Motor neuron (in vitro differentiated cells): ENCODE data around the gene CMTM3. TPM values are rescaled to one million over a fixed set of nuclear protein-coding genes. Genes with fewer than 3 reads are reported as not detected.
"Not testable (repeated sequence)": the region's sequence is repeated elsewhere in the genome, so short reads cannot be mapped to it uniquely, and the experiment has no call there.

ENCODE experiments used
- ATAC-seq, 8 experiments: fragments of 200-7000 bp; cut with Tn5 transposase; replicated peaks in 6 of 8; 2 replicates each; pipeline ENCODE4 v1.8.0; 2021; ENCODE audit warnings: mild to moderate bottlenecking in 8 of 8, moderate library complexity in 8 of 8
- H3K27ac ChIP-seq, 2 donors: fragments of 250-450 bp; sonication (Bioruptor Pico); 2 replicates each; pipeline ENCODE4 v1.9.0; 2021; ENCODE audit warnings: antibody characterized with exemption in 2 of 2, mild to moderate bottlenecking in 2 of 2, moderate library complexity in 1 of 2
- H3K4me1 ChIP-seq, 2 donors: fragments of 250-450 bp; sonication (Bioruptor Pico); replicated peaks in 1 of 2; 2 replicates each; pipeline ENCODE4 v1.6.1; 2021; ENCODE audit warnings: antibody characterized with exemption in 2 of 2, mild to moderate bottlenecking in 2 of 2, moderate library complexity in 1 of 2
- H3K4me3 ChIP-seq, 5 donors: fragments of 250-450 bp; sonication (Bioruptor Pico); 2 replicates each; pipeline ENCODE4 v1.9.0; 2021; ENCODE audit warnings: antibody characterized with exemption in 5 of 5, mild to moderate bottlenecking in 5 of 5, moderate library complexity in 4 of 5
- WGBS, 10 experiments: fragments of 450-650 bp; shearing (Covaris generic); methylation state at CpG; one replicate each; pipeline ENCODE4 v1.0.0; 2022; 5-methylcytosine and 5-hydroxymethylcytosine counted together
- in situ Hi-C, 9 experiments: fragments of 400-800 bp; cut with MboI; loops; one replicate each; pipeline ENCODE4 v1.15.0; 2021; ENCODE audit warnings: low sequenced_read_pairs in 9 of 9, low pct_unique_long_range_greater_than_20kb in 2 of 9; ENCODE audit not compliant: unreplicated experiment in 9 of 9
- total RNA-seq, 8 experiments: library from RNA; unstranded; fragments of 300-600 nt; gene quantifications; 2 replicates each; pipeline versions ENCODE4 v1.2.3 to v1.2.4, GENCODE V29; 2022

Gene CMTM3
- total RNA-seq, 8 experiments from 2014 or later = 5.7 to 42.6 (median 13.7) TPM

DNA sequence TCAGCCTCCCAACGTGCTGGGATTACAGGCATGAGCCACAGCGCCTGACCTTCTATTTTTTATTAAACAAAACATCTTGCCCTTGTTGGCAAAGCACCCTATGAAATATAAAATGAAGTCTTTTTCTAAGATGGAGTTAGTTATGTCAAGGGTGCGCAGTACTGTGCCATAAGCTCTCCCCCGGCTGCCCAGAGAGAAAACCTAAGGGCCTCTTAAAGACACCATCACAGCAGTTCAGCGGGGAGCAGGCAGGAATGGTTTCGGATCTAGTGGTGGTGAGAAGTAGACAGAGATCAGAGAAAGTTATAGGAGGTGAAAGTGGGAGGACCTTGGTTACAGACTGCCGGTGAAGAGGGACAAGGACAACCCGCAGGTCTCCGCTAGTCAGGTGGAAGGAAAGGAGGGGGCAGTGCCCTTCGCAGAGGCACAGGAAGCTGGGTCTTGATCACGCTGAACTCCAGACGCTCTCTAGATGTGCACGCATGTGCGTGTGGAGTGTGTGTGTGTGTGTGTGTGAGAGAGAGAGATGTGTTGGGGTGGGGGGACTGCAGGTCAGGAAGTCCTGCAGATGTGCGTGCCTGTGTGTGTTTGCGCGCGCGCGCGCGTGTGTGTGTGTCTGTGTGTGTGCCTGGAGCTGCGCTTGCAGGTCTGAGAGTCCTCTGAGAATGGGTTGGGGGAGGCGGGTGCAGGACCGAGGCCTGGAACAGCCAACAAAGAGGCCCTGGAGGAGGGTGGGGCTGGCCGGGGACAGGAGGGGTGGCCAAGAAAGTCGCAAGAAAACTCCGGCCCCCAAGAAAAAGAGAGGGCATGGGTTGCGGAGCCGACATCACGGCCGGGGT is 748 bp upstream of the CMTM3 start:
- WGBS, 10 experiments = 10 to 76% (median 66%) methylated on average over 2 to 11 of the region's 32 CpGs; no CpG with 5 or more reads in 1 of the 10 experiments
- Histone ChIP-seq H3K27ac (peak overlapping the region; percentile 7 to 84), H3K4me3 (peak overlapping the region; percentile 84 to 98 (median 96)), H3K4me1 (peaks cover 0 to 9% of the 10 kb centered on the region in 2 donors)
- peak; percentile 14 to 50 (median 42) for ATAC-seq
- in situ Hi-C loops = loop anchor here in 1 of 9 experiments (25.0 kb wide), 1 partner anchor 259 kb away; no protein-coding TSS in a partner anchor

DNA sequence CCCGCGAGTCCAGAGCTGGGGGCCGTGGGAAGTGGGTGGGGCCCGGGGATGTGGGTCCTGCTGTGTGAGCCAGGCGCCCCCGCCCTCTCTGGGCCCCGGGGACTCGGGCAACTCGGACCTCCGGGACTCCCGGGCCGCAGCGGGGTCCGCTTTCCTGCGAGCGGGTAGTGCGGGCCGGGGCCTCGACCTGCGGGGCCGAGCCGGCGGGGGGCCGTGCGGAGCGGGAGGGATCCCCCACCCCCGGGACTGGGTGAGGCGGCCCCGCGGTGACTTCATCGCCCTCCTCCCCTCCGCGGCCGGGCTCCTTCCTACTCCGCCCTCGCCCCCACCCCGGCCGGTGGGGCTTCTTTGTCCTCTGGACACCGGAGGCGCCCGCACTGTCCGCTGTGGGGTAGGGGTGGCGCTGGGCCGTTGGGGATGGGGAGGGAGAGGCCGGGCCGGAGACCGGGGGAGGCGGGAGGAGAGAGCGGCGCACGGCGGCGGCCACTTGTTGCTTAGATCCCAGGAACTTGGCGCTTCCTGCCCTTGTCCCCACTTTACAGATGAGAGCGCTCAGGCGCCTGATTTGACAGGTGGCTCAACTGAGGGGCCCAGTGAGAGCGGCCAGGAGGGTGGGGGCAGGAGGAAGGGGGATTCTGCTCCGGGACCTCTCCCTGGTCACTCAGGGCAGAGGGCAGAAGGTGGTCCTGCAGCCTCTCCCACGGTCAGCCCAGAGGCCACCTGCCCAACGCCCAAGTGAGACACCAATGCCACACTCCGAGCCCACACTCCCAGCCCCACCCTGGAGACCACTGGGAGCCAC is 874 bp downstream of the CMTM3 start:
- Histone ChIP-seq H3K27ac (peak overlapping the region; percentile 3 to 84), H3K4me1 (peaks cover 0 to 9% of the 10 kb centered on the region in 2 donors), H3K4me3 (peak overlapping the region; percentile 84 to 98 (median 96))
- 0% methylated on average over 1 of the region's 61 CpGs; no CpG with 5 or more reads in 9 of the 10 experiments for WGBS, 10 experiments
- in situ Hi-C loops = loop anchor here in 1 of 9 experiments (25.0 kb wide), 1 partner anchor 257 kb away; no protein-coding TSS in a partner anchor
- peak; percentile 38 to 69 (median 58) for ATAC-seq

DNA sequence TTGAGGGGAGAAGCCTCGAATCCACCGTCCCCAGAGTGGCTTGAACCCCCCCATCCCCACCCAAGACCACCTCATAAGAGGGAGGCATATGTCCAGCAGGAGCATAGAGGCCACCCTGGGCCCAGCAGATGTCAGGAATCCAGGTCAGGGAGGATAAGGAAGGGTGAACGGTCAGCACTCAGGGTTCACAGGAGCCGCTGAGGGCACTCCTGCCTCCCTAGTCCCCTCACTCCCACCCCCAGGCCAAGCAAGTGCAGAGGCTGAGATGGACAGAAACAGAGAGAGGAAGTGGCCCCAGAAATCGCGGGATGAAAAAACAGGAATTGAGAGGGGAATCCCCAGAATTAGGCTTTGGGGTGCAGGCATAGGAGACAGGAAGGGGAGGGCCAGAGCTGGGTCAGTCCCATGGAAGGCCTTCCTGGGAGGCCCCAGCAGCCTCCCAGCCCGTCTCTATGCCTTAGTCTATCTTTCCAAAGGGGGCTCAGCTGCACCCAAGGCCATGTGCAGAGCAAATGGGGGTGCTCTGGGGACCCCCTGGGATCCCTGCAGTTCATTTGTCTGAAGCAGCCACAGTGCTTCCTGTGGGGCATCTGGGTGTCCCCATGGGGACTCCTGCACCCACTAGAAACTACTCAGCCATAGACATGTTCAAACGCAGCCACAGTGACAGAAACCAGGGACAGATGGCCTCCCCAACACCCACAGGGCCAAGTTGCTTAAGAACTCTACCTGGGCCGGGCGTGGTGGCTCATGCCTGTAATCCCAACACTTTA is 1.7 kb downstream of the CMTM3 start:
- 81 to 100% (median 91%) methylated on average over 1 to 3 of the region's 10 CpGs; no CpG with 5 or more reads in 6 of the 10 experiments for WGBS, 10 experiments
- H3K4me1 ChIP-seq = peaks cover 0 to 9% of the 10 kb centered on the region in 2 donors
- in situ Hi-C loops = loop anchor here in 1 of 9 experiments (25.0 kb wide), 1 partner anchor 256 kb away; no protein-coding TSS in a partner anchor
- H3K27ac ChIP-seq = no peak overlapping the region
- H3K4me3 ChIP-seq = peak overlapping the region in 4 of 5 donors; percentile 84 to 98 (median 91)
- ATAC-seq = no peak

DNA sequence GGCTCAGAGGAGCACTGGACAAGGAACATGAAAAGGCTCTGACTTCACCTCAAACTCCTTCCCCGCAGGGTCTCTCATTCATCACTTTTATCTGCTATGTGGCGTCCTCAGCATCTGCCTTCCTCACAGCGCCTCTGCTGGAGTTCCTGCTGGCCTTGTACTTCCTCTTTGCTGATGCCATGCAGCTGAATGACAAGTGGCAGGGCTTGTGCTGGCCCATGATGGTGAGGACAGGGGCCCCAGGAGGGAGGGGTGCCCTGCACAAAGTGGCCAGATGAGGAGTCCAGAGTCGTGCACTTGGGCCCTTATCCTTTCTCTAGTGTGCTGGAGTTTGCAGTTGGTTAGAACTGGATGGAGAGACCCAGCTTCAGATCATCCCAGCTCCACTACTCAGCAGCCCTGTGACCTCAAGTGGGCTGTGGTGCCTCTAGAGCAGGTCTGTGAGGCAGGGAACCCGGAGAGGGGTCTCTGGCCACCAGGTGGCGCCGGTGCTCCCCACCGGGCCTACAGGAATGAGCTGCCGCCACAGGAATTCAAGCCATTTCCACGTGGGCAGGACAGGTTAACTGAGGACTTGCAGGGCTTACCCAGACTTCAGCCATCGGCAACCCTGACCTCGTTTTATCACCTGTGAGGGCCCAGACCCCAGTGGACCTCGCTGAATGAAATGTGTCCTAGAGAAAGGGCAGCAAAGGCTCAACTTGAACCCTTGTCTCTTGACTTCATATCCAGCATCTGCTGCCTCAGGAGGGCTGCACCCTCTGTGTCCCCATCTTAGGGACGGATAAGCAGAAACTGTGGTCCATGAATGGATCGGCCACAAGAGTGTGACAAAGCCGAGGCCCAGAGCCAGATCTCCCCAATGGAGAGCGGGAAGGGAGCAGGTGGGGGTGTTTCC is 4.0 kb downstream of the CMTM3 start:
- peaks cover 0 to 8% of the 10 kb centered on the region in 2 donors for H3K4me1 ChIP-seq
- ATAC-seq = peak; percentile 40 to 55 (median 48)
- no peak overlapping the region for H3K27ac ChIP-seq
- in situ Hi-C loops = loop anchor here in 1 of 9 experiments (25.0 kb wide), 1 partner anchor 254 kb away; no protein-coding TSS in a partner anchor
- H3K4me3 ChIP-seq = no peak overlapping the region
- WGBS, 10 experiments = 0 to 40% (median 4%) methylated on average over 1 to 11 of the region's 17 CpGs; no CpG with 5 or more reads in 4 of the 10 experiments

DNA sequence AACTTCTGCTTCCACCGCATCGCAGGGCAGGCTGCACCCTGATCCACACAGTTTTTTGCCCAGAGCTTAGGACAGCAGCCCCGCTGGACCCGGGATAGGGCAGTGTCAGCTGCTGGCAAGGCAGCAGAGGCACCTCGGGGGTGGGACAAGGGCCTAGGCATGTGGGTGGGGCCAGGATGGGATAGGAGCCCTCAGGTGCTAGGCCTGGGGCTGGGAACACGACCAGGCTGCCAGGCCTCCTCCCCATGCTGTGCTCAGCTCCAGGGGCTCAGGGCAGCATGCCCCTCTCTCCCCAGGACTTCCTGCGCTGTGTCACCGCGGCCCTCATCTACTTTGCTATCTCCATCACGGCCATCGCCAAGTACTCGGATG is 4.6 kb downstream of the CMTM3 start:
- Histone ChIP-seq H3K4me3 (no peak overlapping the region), H3K27ac (no peak overlapping the region), H3K4me1 (peaks cover 0 to 4% of the 10 kb centered on the region in 2 donors)
- in situ Hi-C loops = loop anchor here in 1 of 9 experiments (25.0 kb wide), 1 partner anchor 253 kb away; no protein-coding TSS in a partner anchor
- ATAC-seq = no peak
- 100% methylated on average over 1 of the region's 12 CpGs; no CpG with 5 or more reads in 9 of the 10 experiments for WGBS, 10 experiments

DNA sequence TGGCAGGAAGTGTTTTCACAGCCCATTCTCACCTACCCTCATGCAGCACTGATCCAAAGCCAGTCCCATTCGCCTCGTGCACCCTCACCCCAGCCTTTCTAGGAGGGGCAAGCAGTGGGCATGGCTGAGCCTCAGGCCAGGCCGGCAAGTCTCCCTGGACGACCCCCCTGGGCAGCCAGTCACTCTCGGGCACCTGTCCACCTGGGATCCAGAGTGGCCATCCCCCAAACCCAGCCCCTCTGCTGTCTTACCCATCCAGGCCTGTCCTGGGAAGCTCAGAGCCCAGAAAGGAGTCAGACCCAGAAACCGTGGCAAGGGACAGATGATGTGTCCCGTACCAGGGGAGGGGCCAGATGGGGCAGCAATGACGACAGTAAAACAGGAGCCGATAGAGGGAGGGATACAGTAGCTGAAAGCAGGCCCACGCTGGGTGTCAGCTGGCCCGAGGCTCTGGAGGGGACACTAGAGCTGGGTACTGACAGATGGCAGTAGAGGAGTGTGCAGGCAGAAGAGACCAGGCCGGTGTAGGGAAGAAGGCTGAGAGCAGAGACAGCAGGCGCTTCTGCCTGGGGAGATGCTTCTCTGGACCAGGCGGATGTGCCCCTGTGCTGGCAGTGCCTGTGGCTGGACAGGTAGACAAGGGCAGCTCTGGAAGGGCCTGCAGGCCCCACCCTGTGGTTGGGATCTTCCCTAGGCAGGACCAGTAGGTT is 5.8 kb downstream of the CMTM3 start:
- no peak for ATAC-seq
- Histone ChIP-seq H3K27ac (no peak overlapping the region), H3K4me1 (peaks cover 0 to 4% of the 10 kb centered on the region in 2 donors), H3K4me3 (no peak overlapping the region)
- WGBS, 10 experiments = 88 to 100% (median 92%) methylated on average over 1 to 11 of the region's 14 CpGs; no CpG with 5 or more reads in 5 of the 10 experiments
- in situ Hi-C loops = loop anchor here in 1 of 9 experiments (25.0 kb wide), 1 partner anchor 252 kb away; no protein-coding TSS in a partner anchor

DNA sequence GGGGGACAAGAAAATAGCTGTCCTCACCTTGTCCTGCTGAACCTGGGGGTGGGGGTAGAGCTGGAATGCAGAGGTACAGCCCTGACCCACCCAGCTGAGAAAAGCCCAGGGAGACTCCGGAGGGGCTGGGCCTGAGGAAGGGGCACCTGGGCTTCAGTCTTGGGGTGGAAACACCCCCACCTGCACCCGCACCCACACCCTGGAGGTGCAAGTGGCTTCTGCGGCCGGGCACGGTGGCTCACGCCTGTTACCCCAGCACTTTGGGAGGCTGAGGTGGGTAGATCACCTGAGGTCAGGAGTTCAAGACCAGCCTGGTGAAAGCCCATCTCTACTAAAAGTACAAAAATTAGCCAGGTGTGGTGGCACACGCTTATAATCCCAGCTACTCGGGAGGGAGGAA is 7.4 kb downstream of the CMTM3 start:
- not testable (repeated sequence) for H3K4me1 ChIP-seq, H3K4me3 ChIP-seq, ATAC-seq, H3K27ac ChIP-seq
- in situ Hi-C loops = loop anchor here in 1 of 9 experiments (25.0 kb wide), 1 partner anchor 250 kb away; no protein-coding TSS in a partner anchor
- 70 to 100% (median 95%) methylated on average over 1 to 4 of the region's 8 CpGs; no CpG with 5 or more reads in 6 of the 10 experiments for WGBS, 10 experiments

DNA sequence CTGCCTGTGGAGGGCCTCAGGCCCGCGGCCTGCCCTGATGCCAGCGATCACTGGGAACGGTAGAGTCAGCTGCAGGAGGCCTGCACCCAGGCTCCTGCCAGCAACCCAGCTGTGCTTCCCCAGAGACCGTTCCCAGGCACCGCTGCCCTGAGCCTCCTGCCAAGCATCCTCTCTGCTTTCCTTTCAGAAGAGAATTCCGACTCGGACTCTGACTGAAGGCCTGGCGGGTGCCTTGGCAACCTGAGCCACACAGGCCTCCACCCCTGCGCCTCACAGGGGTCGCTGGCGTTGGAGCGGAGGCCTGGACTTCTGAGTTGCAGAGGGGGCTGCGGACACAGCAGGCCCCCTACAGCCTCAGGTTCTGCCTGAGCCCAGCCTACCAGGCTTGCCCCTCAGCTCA is 7.9 kb downstream of the CMTM3 start:
- in situ Hi-C loops = loop anchor here in 1 of 9 experiments (25.0 kb wide), 1 partner anchor 250 kb away; no protein-coding TSS in a partner anchor
- Histone ChIP-seq H3K4me3 (no peak overlapping the region), H3K27ac (no peak overlapping the region), H3K4me1 (peaks cover 0 to 4% of the 10 kb centered on the region in 2 donors)
- 67 to 100% (median 93%) methylated on average over 1 to 6 of the region's 14 CpGs; no CpG with 5 or more reads in 2 of the 10 experiments for WGBS, 10 experiments
- ATAC-seq = peak in 1 of 8 experiments; percentile 72

DNA sequence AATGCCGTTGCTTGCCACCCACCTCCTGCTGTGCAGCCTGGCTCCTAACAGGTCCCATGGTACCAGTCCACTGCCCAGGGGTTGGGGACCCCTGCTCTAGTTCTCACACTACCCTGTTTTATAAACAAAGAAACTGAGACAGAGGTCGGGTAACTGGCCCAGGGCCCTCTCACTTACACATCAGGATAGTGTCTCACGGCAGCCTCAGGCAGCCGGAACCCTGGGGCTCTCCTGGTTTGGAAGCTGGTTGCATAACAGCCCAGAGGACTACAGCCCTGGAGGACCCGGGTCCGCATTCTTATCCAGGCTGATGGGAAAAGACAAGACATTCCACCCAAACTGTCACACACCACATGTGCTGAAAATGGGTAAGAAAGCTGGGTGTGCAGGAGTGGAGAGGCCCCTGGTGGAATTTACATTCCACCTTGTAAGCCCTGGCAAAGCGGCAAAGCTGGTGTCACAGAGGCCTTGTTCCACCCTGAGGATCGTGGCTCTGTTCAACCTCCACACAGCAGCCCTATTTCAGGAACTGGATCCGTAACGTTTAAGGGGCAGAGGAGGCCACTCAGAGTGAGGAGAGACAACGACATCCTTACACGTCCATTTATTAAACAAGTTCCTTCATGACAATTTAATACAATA is 9.8 kb downstream of the CMTM3 start:
- in situ Hi-C loops = loop anchor here in 1 of 9 experiments (25.0 kb wide), 1 partner anchor 248 kb away; no protein-coding TSS in a partner anchor
- Histone ChIP-seq H3K4me3 (no peak overlapping the region), H3K4me1 (peaks cover 0 to 1% of the 10 kb centered on the region in 2 donors), H3K27ac (no peak overlapping the region)
- 79 to 100% (median 93%) methylated on average over 1 to 9 of the region's 12 CpGs for WGBS, 10 experiments
- no peak for ATAC-seq

DNA sequence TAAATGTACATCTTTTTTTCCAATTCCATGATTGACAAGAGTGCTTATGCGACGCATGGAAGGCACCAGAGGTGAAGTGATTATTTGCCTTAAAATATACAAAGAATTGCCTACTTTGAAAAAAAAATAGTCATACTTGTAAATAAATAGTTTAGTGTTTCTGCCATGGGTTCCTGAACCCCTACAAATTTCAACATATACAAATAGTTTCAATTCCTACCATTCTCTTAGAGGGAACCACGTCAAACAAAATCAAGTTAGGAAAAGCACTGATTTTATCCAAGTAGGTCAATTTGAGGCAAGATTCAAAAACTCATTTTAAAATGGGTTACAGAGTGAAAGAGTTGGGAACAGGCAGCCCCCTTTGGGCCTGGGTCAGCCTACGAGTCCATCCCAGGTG is 11.7 kb downstream of the CMTM3 start:
- WGBS, 10 experiments = 87 to 100% (median 99%) methylated on average over 2 to 4 of the region's 4 CpGs; no CpG with 5 or more reads in 2 of the 10 experiments
- H3K27ac ChIP-seq = no peak overlapping the region
- peaks cover 0 to 14% of the 10 kb centered on the region in 2 donors for H3K4me1 ChIP-seq
- in situ Hi-C loops = loop anchor here in 1 of 9 experiments (25.0 kb wide), 1 partner anchor 246 kb away; no protein-coding TSS in a partner anchor
- no peak overlapping the region for H3K4me3 ChIP-seq
- no peak for ATAC-seq
